Measurements from ENCODE around the gene VAV1. TPM values are rescaled to one million over a fixed set of nuclear protein-coding genes. Genes with fewer than 3 reads are reported as not detected.

The VAV1 gene
- polyA plus RNA-seq, 1 experiment = not detected

- POLR2A ChIA-PET = no interaction called here
- no peaks in the 10 kb centered on the region for H3K36me3 ChIP-seq (ENCODE audit: control insufficient read depth, insufficient read depth, low read length)
- no peak for DNase-seq (ENCODE audit: low read depth)
- H3K4me3 ChIP-seq (ENCODE audit: low read depth, low read length) = no peak overlapping the region
- TF ChIP-seq CTCF (IDR thresholded peaks at IDR 0.05; ENCODE audit: insufficient read depth, low read depth, low read length) = no peak
- H3K27me3 ChIP-seq (ENCODE audit: control insufficient read depth, insufficient read depth, low read length) = no peaks in the 10 kb centered on the region
- CTCF ChIA-PET = no interaction called here
These were observed 4.5 kb downstream of the VAV1 start for GRCh38 chr19:6776999-6777398.

GRCh38 chr19:6777434-6777833, 4.9 kb downstream of the VAV1 start:
- CTCF ChIA-PET = no interaction called here
- no peak for TF ChIP-seq CTCF (IDR thresholded peaks at IDR 0.05; ENCODE audit: insufficient read depth, low read depth, low read length)
- POLR2A ChIA-PET = no interaction called here

GRCh38 chr19:6778386-6778785, 5.9 kb downstream of the VAV1 start:
- no peak for DNase-seq (ENCODE audit: low read depth)
- H3K36me3 ChIP-seq (ENCODE audit: control insufficient read depth, insufficient read depth, low read length) = no peaks in the 10 kb centered on the region
- ChIA-PET CTCF (interaction anchor here (1.0 kb wide), 2 partner anchors 9 to 35 kb away, joined by 3 to 4 read pairs; no protein-coding TSS in a partner anchor), POLR2A (no interaction called here)
- TF ChIP-seq CTCF (IDR thresholded peaks at IDR 0.05; ENCODE audit: insufficient read depth, low read depth, low read length) = no peak
- no peaks in the 10 kb centered on the region for H3K27me3 ChIP-seq (ENCODE audit: control insufficient read depth, insufficient read depth, low read length)
- H3K4me3 ChIP-seq (ENCODE audit: low read depth, low read length) = no peak overlapping the region

More at GRCh38 chr19:6777434-6777833, 4.9 kb downstream of the VAV1 start:
- H3K4me3 ChIP-seq (ENCODE audit: low read depth, low read length) = no peak overlapping the region
- no peak for DNase-seq (ENCODE audit: low read depth)
- no peaks in the 10 kb centered on the region for H3K36me3 ChIP-seq (ENCODE audit: control insufficient read depth, insufficient read depth, low read length)
- no peaks in the 10 kb centered on the region for H3K27me3 ChIP-seq (ENCODE audit: control insufficient read depth, insufficient read depth, low read length)

- no peak for TF ChIP-seq CTCF (IDR thresholded peaks at IDR 0.05; ENCODE audit: insufficient read depth, low read depth, low read length)
- H3K4me3 ChIP-seq (ENCODE audit: low read depth, low read length) = no peak overlapping the region
- DNase-seq (ENCODE audit: low read depth) = no peak
- ChIA-PET POLR2A (no interaction called here), CTCF (interaction anchor here (1.0 kb wide), 1 partner anchor 34 kb away, joined by 4 read pairs; no protein-coding TSS in a partner anchor)
- H3K27me3 ChIP-seq (ENCODE audit: control insufficient read depth, insufficient read depth, low read length) = no peaks in the 10 kb centered on the region
- no peaks in the 10 kb centered on the region for H3K36me3 ChIP-seq (ENCODE audit: control insufficient read depth, insufficient read depth, low read length)
These were observed 6.7 kb downstream of the VAV1 start for GRCh38 chr19:6779206-6779605.

- no peaks in the 10 kb centered on the region for H3K27me3 ChIP-seq (ENCODE audit: control insufficient read depth, insufficient read depth, low read length)
- H3K36me3 ChIP-seq (ENCODE audit: control insufficient read depth, insufficient read depth, low read length) = no peaks in the 10 kb centered on the region
- H3K4me3 ChIP-seq (ENCODE audit: low read depth, low read length) = no peak overlapping the region
- ChIA-PET POLR2A (no interaction called here), CTCF (no interaction called here)
- no peak for DNase-seq (ENCODE audit: low read depth)
- TF ChIP-seq CTCF (IDR thresholded peaks at IDR 0.05; ENCODE audit: insufficient read depth, low read depth, low read length) = no peak
These were observed 14.9 kb downstream of the VAV1 start for GRCh38 chr19:6787393-6787792.

Measured in BJ (cell line).